ENCODE results near the gene IL1R2.

DNA sequence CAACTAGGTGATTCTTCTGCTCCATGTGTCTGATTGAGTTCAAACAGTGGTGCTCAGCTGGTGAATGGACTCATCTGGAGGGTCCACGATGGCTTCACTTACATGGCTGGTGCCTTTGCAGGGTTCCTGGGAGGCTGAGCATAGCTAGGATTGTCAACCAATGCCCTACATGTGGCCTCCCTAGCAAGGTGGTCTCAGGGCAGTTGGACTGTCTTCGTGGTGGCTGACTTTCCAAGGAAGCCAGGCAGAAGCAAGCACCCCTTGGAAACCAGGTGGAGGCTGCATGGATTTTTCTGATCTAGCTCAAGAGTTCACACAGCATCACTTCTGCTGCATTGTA is 6.8 kb downstream of the IL1R2 start:
- TF ChIP-seq EZH2 (IDR thresholded peaks at IDR 0.05; ENCODE audit: low read length, missing control alignments): no peak
- TF ChIP-seq, protein P1, sequence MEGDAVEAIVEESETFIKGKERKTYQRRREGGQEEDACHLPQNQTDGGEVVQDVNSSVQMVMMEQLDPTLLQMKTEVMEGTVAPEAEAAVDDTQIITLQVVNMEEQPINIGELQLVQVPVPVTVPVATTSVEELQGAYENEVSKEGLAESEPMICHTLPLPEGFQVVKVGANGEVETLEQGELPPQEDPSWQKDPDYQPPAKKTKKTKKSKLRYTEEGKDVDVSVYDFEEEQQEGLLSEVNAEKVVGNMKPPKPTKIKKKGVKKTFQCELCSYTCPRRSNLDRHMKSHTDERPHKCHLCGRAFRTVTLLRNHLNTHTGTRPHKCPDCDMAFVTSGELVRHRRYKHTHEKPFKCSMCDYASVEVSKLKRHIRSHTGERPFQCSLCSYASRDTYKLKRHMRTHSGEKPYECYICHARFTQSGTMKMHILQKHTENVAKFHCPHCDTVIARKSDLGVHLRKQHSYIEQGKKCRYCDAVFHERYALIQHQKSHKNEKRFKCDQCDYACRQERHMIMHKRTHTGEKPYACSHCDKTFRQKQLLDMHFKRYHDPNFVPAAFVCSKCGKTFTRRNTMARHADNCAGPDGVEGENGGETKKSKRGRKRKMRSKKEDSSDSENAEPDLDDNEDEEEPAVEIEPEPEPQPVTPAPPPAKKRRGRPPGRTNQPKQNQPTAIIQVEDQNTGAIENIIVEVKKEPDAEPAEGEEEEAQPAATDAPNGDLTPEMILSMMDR (conservative IDR thresholded peaks at IDR 0.05 in 1 of 2, IDR thresholded peaks at IDR 0.05 in 1 of 2; ENCODE audit: low read depth in 1 of 2, low read length in 2 of 2): no peak
